Suprapubic skin (tissue), 4 donors: ENCODE data around the gene MYBPHL. TPM values are rescaled to one million over a fixed set of nuclear protein-coding genes. Genes with fewer than 3 reads are reported as not detected.

Experiments used
- DNase-seq, 2 donors: peaks; one replicate each; pipeline ENCODE4 v3.0.0-alpha.2; 2019; ENCODE audit warnings: low spot score in 2 of 2
- H3K27ac ChIP-seq: fragments of 200-600 bp; sonication (generic); one replicate; pipeline ENCODE4 v1.5.1; 2019
- H3K27me3 ChIP-seq: fragments of 200-600 bp; sonication (generic); one replicate; pipeline ENCODE4 v1.5.1; 2019
- H3K36me3 ChIP-seq: fragments of 200-600 bp; sonication (generic); one replicate; pipeline ENCODE4 v1.5.1; 2019
- H3K4me1 ChIP-seq: fragments of 200-600 bp; sonication (generic); one replicate; pipeline ENCODE4 v1.5.1; 2019
- H3K4me3 ChIP-seq: fragments of 200-600 bp; sonication (generic); one replicate; pipeline ENCODE4 v1.5.1; 2019; ENCODE audit warnings: mild to moderate bottlenecking
- H3K9me3 ChIP-seq: fragments of 200-600 bp; sonication (generic); one replicate; pipeline ENCODE4 v1.5.1; 2019
- CTCF ChIP-seq, 2 donors: fragments of 200-600 bp in 1 of 2; fragments of 450-650 bp in 1 of 2; sonication (generic) in 1 of 2; IDR thresholded peaks; one replicate each; pipeline ENCODE4 v1.5.1; 2016 to 2019; ENCODE audit warnings: antibody characterized with exemption in 2 of 2, mild to moderate bottlenecking in 1 of 2, moderate library complexity in 1 of 2
- EP300 ChIP-seq: sonication (generic); formaldehyde crosslinking; IDR thresholded peaks from one replicate; pipeline ENCODE4 v1.6.1; 2017; ENCODE audit warnings: antibody characterized with exemption
- POLR2A ChIP-seq, 2 donors: fragments of 450-650 bp; IDR thresholded peaks; one replicate each; pipeline ENCODE4 v1.6.1; 2017; ENCODE audit warnings: antibody characterized with exemption in 2 of 2, mild to moderate bottlenecking in 2 of 2, moderate library complexity in 2 of 2
- POLR2AphosphoS5 ChIP-seq, 3 donors: sonication (generic); formaldehyde crosslinking; IDR thresholded peaks; one replicate each; pipeline ENCODE4 v1.6.1; 2017; ENCODE audit warnings: antibody characterized with exemption in 3 of 3
- WGBS: methylation state at CpG from one replicate; pipeline ENCODE4 v1.1.5; 2018; 5-methylcytosine and 5-hydroxymethylcytosine counted together
- total RNA-seq, 4 donors: library from RNA; depleted of rRNA; stranded (reverse); fragments of >200 nt; gene quantifications; one replicate each; pipeline ENCODE4 v1.1.0, GENCODE V29; 2016

The MYBPHL gene
- total RNA-seq, 4 donors from 2014 or later, result not detected

- Histone ChIP-seq H3K27ac (peak overlapping the region; percentile 74), H3K9me3 (no peaks in the 10 kb centered on the region), H3K36me3 (peaks cover 3% of the 10 kb centered on the region), H3K27me3 (no peaks in the 10 kb centered on the region), H3K4me3 (peak overlapping the region; percentile 60), H3K4me1 (peaks cover 24% of the 10 kb centered on the region)
- no peak for DNase-seq
- TF ChIP-seq POLR2AphosphoS5 (IDR thresholded peaks at IDR 0.05) (no peak), CTCF (IDR thresholded peaks at IDR 0.05) (no peak), EP300 (no peak), POLR2A (IDR thresholded peaks at IDR 0.05) (no peak)
- WGBS, result 47% methylated on average over 17 of the region's 17 CpGs
Observed at GRCh38 chr1:109283748-109284600, 22.8 kb downstream of the MYBPHL start.

GRCh38 chr1:109282952-109283747 is 23.7 kb downstream of the MYBPHL start, which contains the start of gene PSRC1:
PSRC1 (minus strand) TSS chr1:109283145.
- under 1% methylated on average over 29 of the region's 56 CpGs for WGBS
- H3K4me3 ChIP-seq, result peak within 1 kb of the TSS; percentile 60
- H3K4me1 ChIP-seq, result peaks cover 24% of the 10 kb centered on the region
- H3K27me3 ChIP-seq, result no peaks in the 10 kb centered on the region
- peak; percentile 97 for DNase-seq
- peak within 1 kb of the TSS; percentile 74 for H3K27ac ChIP-seq
- H3K36me3 ChIP-seq, result peaks cover 3% of the 10 kb centered on the region
- TF ChIP-seq POLR2AphosphoS5 (IDR thresholded peaks at IDR 0.05) (peak in 1 of 3 donors; percentile 64), CTCF (IDR thresholded peaks at IDR 0.05) (peak; percentile 31 to 64), POLR2A (IDR thresholded peaks at IDR 0.05) (no peak)
- H3K9me3 ChIP-seq, result no peaks in the 10 kb centered on the region

- no peak for DNase-seq
- WGBS, result 8% methylated on average over 10 of the region's 10 CpGs
- Histone ChIP-seq H3K4me1 (peaks cover 28% of the 10 kb centered on the region), H3K4me3 (peak overlapping the region; percentile 60), H3K9me3 (no peaks in the 10 kb centered on the region), H3K27me3 (no peaks in the 10 kb centered on the region), H3K27ac (no peak overlapping the region), H3K36me3 (peaks cover 3% of the 10 kb centered on the region)
- TF ChIP-seq EP300, result no peak
- TF ChIP-seq POLR2A (IDR thresholded peaks at IDR 0.05), result no peak
- TF ChIP-seq CTCF (IDR thresholded peaks at IDR 0.05), result no peak
- TF ChIP-seq POLR2AphosphoS5 (IDR thresholded peaks at IDR 0.05), result no peak
Observed at GRCh38 chr1:109282497-109282951, 24.3 kb downstream of the MYBPHL start.

GRCh38 chr1:109281680-109282496 is 24.9 kb downstream of the MYBPHL start:
- Histone ChIP-seq H3K27ac (no peak overlapping the region), H3K9me3 (no peaks in the 10 kb centered on the region), H3K4me3 (peak overlapping the region; percentile 60), H3K4me1 (peaks cover 35% of the 10 kb centered on the region), H3K36me3 (peaks cover 3% of the 10 kb centered on the region), H3K27me3 (no peaks in the 10 kb centered on the region)
- no peak for DNase-seq
- WGBS, result 73% methylated on average over 24 of the region's 28 CpGs
- no peak for TF ChIP-seq EP300
- TF ChIP-seq POLR2A (IDR thresholded peaks at IDR 0.05), result no peak
- TF ChIP-seq POLR2AphosphoS5 (IDR thresholded peaks at IDR 0.05), result no peak
- TF ChIP-seq CTCF (IDR thresholded peaks at IDR 0.05), result no peak
